ENCODE results near the gene PYGM. TPM values are rescaled to one million over a fixed set of nuclear protein-coding genes. Genes with fewer than 3 reads are reported as not detected.

PYGM gene
- total and polyA plus RNA-seq, 2 donors (not counting 3 experiments of a cell fraction or from before 2014, with no cell fraction given), result 0.10 to 0.62 TPM

DNA sequence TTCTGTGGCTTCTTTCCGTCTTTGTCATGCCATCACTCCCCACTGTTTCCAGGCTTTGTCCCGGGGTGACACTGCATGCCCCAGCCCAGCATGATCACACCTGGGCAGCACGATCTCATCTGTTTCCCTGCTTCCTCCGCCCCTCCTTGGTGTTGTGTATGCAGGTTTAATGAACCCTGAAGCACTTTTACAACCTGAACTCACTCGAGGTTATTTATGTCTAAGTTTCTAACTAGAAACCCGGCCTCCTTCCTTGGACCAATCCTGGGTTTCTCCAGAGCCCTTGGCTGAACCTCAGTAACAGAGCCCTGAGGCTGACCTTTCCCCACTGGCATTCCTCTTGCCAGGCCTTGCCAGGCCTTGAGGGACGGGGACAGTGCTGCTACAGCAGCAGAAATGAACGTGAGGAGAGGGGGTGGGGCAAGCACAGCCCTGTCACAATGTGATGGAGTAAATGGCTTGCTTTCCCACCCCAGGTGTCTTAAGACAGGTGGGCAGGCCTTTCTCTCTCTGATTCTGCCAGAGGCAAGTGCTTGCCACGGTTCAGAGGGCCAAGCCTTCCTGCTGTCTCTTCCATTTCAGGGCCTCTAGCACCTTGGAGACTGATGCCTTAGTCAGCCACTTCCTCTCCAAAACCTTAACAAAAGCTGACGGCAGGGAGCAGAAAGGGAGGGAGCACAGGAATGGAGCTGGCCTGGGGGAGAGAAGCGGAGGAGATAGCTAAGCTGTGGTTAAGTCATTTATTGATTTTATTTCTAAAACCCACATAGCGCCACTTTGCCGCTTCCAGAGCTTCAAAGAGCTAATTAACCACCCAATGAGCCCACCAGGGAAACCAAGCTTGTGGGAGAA lies 3.1 kb upstream of the PYGM start:
- DNase-seq (ENCODE audit: low read depth, low spot score) (peak; percentile 66), FAIRE-seq (peak; percentile 95)
- POLR2A ChIA-PET, result interaction anchor here (0.6 to 1.1 kb wide), 2 partner anchors 9 to 16 kb away, joined by 4 to 8 read pairs; partner anchors contain the start of gene SF1
- H3K4me3 ChIP-seq (replicated peaks in 1 of 3; ENCODE audit: insufficient read depth in 1 of 3, low read depth in 1 of 3, low read length in 3 of 3), result no peak overlapping the region
- peak; percentile 17 for TF ChIP-seq POLR2AphosphoS5 (IDR thresholded peaks at IDR 0.05; ENCODE audit: insufficient read depth, low read depth, low read length)
- no peak for TF ChIP-seq JUN (IDR thresholded peaks at IDR 0.05; ENCODE audit: borderline replicate concordance, insufficient read depth, insufficient read length, low read depth)
- no peaks in the 10 kb centered on the region for H3K27me3 ChIP-seq (ENCODE audit: control insufficient read depth in 2 of 2, insufficient read depth in 2 of 2, low read length in 2 of 2)
- peaks cover 20% of the 10 kb centered on the region for H3K4me1 ChIP-seq (ENCODE audit: control insufficient read depth, extremely low read depth, insufficient read depth, low read length)
- no peaks in the 10 kb centered on the region for H3K9me3 ChIP-seq (replicated peaks; ENCODE audit: control insufficient read depth, insufficient read depth, low read length)
- H3K9me1 ChIP-seq (replicated peaks; ENCODE audit: control insufficient read depth, extremely low read depth, insufficient read depth, low read length), result no peaks in the 10 kb centered on the region
- peaks cover 17% of the 10 kb centered on the region for H3K79me2 ChIP-seq (ENCODE audit: control insufficient read depth, insufficient read depth, low read length)
- no TSS peak for BruUV-seq (replicated peaks)
- no peak overlapping the region for H3K9ac ChIP-seq (replicated peaks; ENCODE audit: extremely low read depth, insufficient read depth, low read length)
- no peak overlapping the region for H3K4me2 ChIP-seq (ENCODE audit: insufficient read depth, low read length)
- peaks cover 3% of the 10 kb centered on the region for H4K20me1 ChIP-seq (replicated peaks; ENCODE audit: control insufficient read depth, extremely low read depth, insufficient read depth, low read length)
- H3K27ac ChIP-seq (ENCODE audit: insufficient read depth, low read depth, low read length), result peak overlapping the region; percentile 1
- dilution Hi-C loops (cut with MboI; ENCODE audit: extremely low pct_ligation_motif_present, low sequenced_read_pairs) (no loop called here), intact Hi-C loops (cut with micrococcal nuclease) (no loop called here)
- H3K36me3 ChIP-seq (ENCODE audit: control insufficient read depth in 2 of 2, extremely low read depth in 1 of 2, insufficient read depth in 2 of 2, low read length in 2 of 2), result peaks cover 31 to 42% of the 10 kb centered on the region in 2 experiments
- no peak overlapping the region for H2AFZ ChIP-seq (ENCODE audit: low read depth, low read length)
- CTCF ChIA-PET, result interaction anchor here (1.0 to 2.6 kb wide), 5 partner anchors 10 to 74 kb away, joined by 3 to 12 read pairs (median 5); partner anchors contain the start of gene SF1

DNA sequence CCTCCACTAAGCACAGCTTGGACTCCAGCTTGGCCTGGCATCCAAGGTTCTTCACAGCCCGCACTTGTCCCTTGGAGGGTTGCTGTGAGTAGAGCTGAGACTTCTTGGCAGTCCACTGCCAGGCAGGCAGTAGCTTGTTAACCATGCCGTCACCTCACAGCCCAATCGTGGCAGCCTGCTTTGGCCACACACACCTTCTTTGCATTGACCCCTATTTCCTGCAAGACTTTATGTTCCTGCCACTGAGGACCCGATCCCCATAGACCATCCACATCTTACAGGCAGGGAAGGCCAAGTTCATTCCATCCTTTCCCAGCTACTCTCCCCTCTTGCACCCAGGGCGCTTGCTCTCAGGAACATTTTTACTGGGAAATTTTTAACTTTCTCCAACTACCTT lies 2.5 kb upstream of the PYGM start:
- Histone ChIP-seq H3K79me2 (ENCODE audit: control insufficient read depth, insufficient read depth, low read length) (peaks cover 12% of the 10 kb centered on the region), H3K4me1 (ENCODE audit: control insufficient read depth, extremely low read depth, insufficient read depth, low read length) (peaks cover 20% of the 10 kb centered on the region), H3K9ac (replicated peaks; ENCODE audit: extremely low read depth, insufficient read depth, low read length) (no peak overlapping the region), H3K9me3 (replicated peaks; ENCODE audit: control insufficient read depth, insufficient read depth, low read length) (no peaks in the 10 kb centered on the region), H3K4me2 (ENCODE audit: insufficient read depth, low read length) (no peak overlapping the region), H3K4me3 (replicated peaks in 1 of 3; ENCODE audit: insufficient read depth in 1 of 3, low read depth in 1 of 3, low read length in 3 of 3) (no peak overlapping the region), H3K36me3 (ENCODE audit: control insufficient read depth in 2 of 2, extremely low read depth in 1 of 2, insufficient read depth in 2 of 2, low read length in 2 of 2) (peaks cover 25 to 36% of the 10 kb centered on the region in 2 experiments), H4K20me1 (replicated peaks; ENCODE audit: control insufficient read depth, extremely low read depth, insufficient read depth, low read length) (peaks cover 3% of the 10 kb centered on the region), H2AFZ (ENCODE audit: low read depth, low read length) (no peak overlapping the region), H3K27me3 (ENCODE audit: control insufficient read depth in 2 of 2, insufficient read depth in 2 of 2, low read length in 2 of 2) (no peaks in the 10 kb centered on the region), H3K9me1 (replicated peaks; ENCODE audit: control insufficient read depth, extremely low read depth, insufficient read depth, low read length) (no peaks in the 10 kb centered on the region), H3K27ac (ENCODE audit: insufficient read depth, low read depth, low read length) (no peak overlapping the region)
- TF ChIP-seq POLR2AphosphoS5 (IDR thresholded peaks at IDR 0.05; ENCODE audit: insufficient read depth, low read depth, low read length), result peak; percentile 46
- TF ChIP-seq POLR2A (IDR thresholded peaks at IDR 0.05; ENCODE audit: low read depth, low read length), result peak; percentile 76
- TF ChIP-seq EZH2 (IDR thresholded peaks at IDR 0.05; ENCODE audit: borderline replicate concordance, low read depth, low read length, severe bottlenecking), result no peak
- FAIRE-seq, result no peak
- CTCF ChIA-PET, result interaction anchor here (1.4 to 1.8 kb wide), 3 partner anchors 10 to 74 kb away, joined by 4 to 6 read pairs (median 5); no protein-coding TSS in a partner anchor
- DNase-seq (ENCODE audit: low read depth, low spot score), result no peak
- no TSS peak for BruUV-seq (replicated peaks)
- intact Hi-C loops (cut with micrococcal nuclease) (no loop called here), dilution Hi-C loops (cut with MboI; ENCODE audit: extremely low pct_ligation_motif_present, low sequenced_read_pairs) (no loop called here)
- POLR2A ChIA-PET, result no interaction called here

Data from endothelial cell of umbilical vein (primary cell).